HCT116 (cell line): ENCODE results near the gene PF4V1. TPM values are rescaled to one million over a fixed set of nuclear protein-coding genes. Genes with fewer than 3 reads are reported as not detected.

Experiments
- ATAC-seq: fragments of 200-7000 bp; cut with Tn5 transposase; 2 replicates; pipeline ENCODE4 v1.9.1; 2020; ENCODE audit warnings: mild to moderate bottlenecking, moderate library complexity
- BruUV-seq: library from RNA; stranded (reverse); fragments of 400-500 nt; replicated peaks from 2 replicates; lab custom pipeline; 2021; lab: Mats Ljungman, UMichigan
- CTCF ChIA-PET: fragments of 300-600 bp; sonication (Branson Sonifier 250); formaldehyde crosslinking; loops from one replicate; lab custom pipeline; 2021; ENCODE audit warnings: antibody characterized with exemption; lab: Charles Lee
- POLR2A ChIA-PET: fragments of 300-600, 350-600 bp; sonication (Branson Sonifier 250); formaldehyde crosslinking; loops from one replicate; lab custom pipeline; 2021; ENCODE audit warnings: antibody characterized with exemption; lab: Charles Lee
- RAD21 ChIA-PET, 2 experiments: fragments of 300-600 bp; sonication (Branson Sonifier 250); formaldehyde crosslinking; loops; one replicate each; lab custom pipeline; 2023; ENCODE audit warnings: low total read pairs in 2 of 2; ENCODE audit not compliant: uncharacterized antibody in 2 of 2, unreplicated experiment in 2 of 2, low non-redundant PET in 1 of 2; lab: Charles Lee
- DNase-seq: peaks from one replicate; pipeline ENCODE4 v3.0.0-alpha.2; 2010; ENCODE audit warnings: low read depth, low spot score
- H2AFZ ChIP-seq: fragments of 200-600 bp; shearing (Covaris generic), sonication (generic); 2 replicates; pipeline ENCODE4 v1.6.1; 2017; ENCODE audit warnings: low read depth, mixed run types, mixed read lengths, antibody characterized with exemption, low read length; ENCODE audit not compliant: poor library complexity, severe bottlenecking
- H3K27ac ChIP-seq: 2 replicates; pipeline ENCODE4 v1.5.1; 2012; ENCODE audit warnings: low read depth, low read length
- H3K27me3 ChIP-seq: fragments of 200-600 bp; sonication (generic); 2 replicates; pipeline ENCODE4 v1.6.1; 2016; ENCODE audit warnings: mixed run types, low read length, mixed read lengths; ENCODE audit not compliant: insufficient read depth
- H3K36me3 ChIP-seq, 2 experiments: fragments of 200-500 bp in 1 of 2; fragments of 200-600 bp in 1 of 2; sonication (Bioruptor generic) in 1 of 2; sonication (generic) in 1 of 2; 2 replicates each; pipeline versions ENCODE4 v1.5.1 to v1.6.1; 2014 to 2016; ENCODE audit warnings: low read length in 2 of 2, inconsistent platforms in 1 of 2, mixed read lengths in 1 of 2, mixed run types in 1 of 2; ENCODE audit not compliant: insufficient read depth in 2 of 2, control insufficient read depth in 1 of 2
- H3K4me1 ChIP-seq, 2 experiments: fragments of 200-600 bp in 1 of 2; sonication (generic) in 1 of 2; 2 replicates each; pipeline versions ENCODE4 v1.5.1 to v1.6.1; 2012 to 2017; ENCODE audit warnings: low read length in 2 of 2, inconsistent platforms in 1 of 2, mild to moderate bottlenecking in 1 of 2, mixed read lengths in 1 of 2, mixed run types in 1 of 2, moderate library complexity in 1 of 2; ENCODE audit not compliant: insufficient read depth in 2 of 2, control insufficient read depth in 1 of 2
- H3K4me2 ChIP-seq: fragments of 200-600 bp; sonication (generic); 2 replicates; pipeline ENCODE4 v1.6.1; 2017; ENCODE audit warnings: mixed run types, low read length, mixed read lengths
- H3K4me3 ChIP-seq, 2 experiments: fragments of 200-600 bp in 1 of 2; sonication (generic) in 1 of 2; replicated peaks in 1 of 2; 2 replicates each; pipeline ENCODE4 v1.5.1; 2011 to 2016; ENCODE audit warnings: low read length in 2 of 2, control low read depth in 1 of 2, low read depth in 1 of 2, mild to moderate bottlenecking in 1 of 2, mixed read lengths in 1 of 2, mixed run types in 1 of 2
- H3K79me2 ChIP-seq: fragments of 200-600 bp; sonication (generic); 2 replicates; pipeline ENCODE4 v1.6.1; 2017; ENCODE audit warnings: mild to moderate bottlenecking, mixed run types, low read length, moderate library complexity, mixed read lengths; ENCODE audit not compliant: insufficient read depth
- H3K9ac ChIP-seq: fragments of 200-600 bp; sonication (generic); 2 replicates; pipeline ENCODE4 v1.6.1; 2016; ENCODE audit warnings: low read length, mixed read lengths
- H3K9me2 ChIP-seq: fragments of 200-600 bp; sonication (generic), shearing (Covaris generic); 2 replicates; pipeline ENCODE4 v1.6.1; 2017; ENCODE audit warnings: mixed run types, mild to moderate bottlenecking, moderate library complexity; ENCODE audit not compliant: insufficient read depth
- H3K9me3 ChIP-seq, 2 experiments: fragments of 200-500 bp in 1 of 2; fragments of 200-600 bp in 1 of 2; sonication (Bioruptor generic) in 1 of 2; sonication (generic) in 1 of 2; 2 replicates each; pipeline ENCODE4 v1.6.1; 2014 to 2017; ENCODE audit warnings: low read length in 2 of 2, mixed read lengths in 2 of 2, inconsistent platforms in 1 of 2, low read depth in 1 of 2, mild to moderate bottlenecking in 1 of 2, mixed run types in 1 of 2, moderate library complexity in 1 of 2; ENCODE audit not compliant: control insufficient read depth in 1 of 2, insufficient read depth in 1 of 2
- H4K20me1 ChIP-seq: fragments of 200-600 bp; sonication (generic), shearing (Covaris generic); 2 replicates; pipeline ENCODE4 v1.6.1; 2017; ENCODE audit warnings: mixed run types, mild to moderate bottlenecking, moderate library complexity; ENCODE audit not compliant: insufficient read depth
- CEBPB ChIP-seq: IDR thresholded peaks from 2 replicates; pipeline ENCODE4 v1.6.1; 2012; ENCODE audit warnings: low read depth
- ELF1 ChIP-seq: IDR thresholded peaks from 2 replicates; pipeline ENCODE4 v1.6.1; 2012; ENCODE audit warnings: low read depth, borderline replicate concordance
- EZH2phosphoT487 ChIP-seq: fragments of 200-600 bp; IDR thresholded peaks from 2 replicates; pipeline ENCODE4 v1.6.1; 2018; ENCODE audit warnings: antibody characterized with exemption, borderline replicate concordance
- FOSL1 ChIP-seq: IDR thresholded peaks from 2 replicates; pipeline ENCODE4 v1.6.1; 2012; ENCODE audit warnings: low read depth
- RAD21 ChIP-seq: IDR thresholded peaks from 2 replicates; pipeline ENCODE4 v1.6.1; 2012; ENCODE audit warnings: low read depth, mild to moderate bottlenecking
- SIN3A ChIP-seq: IDR thresholded peaks from 2 replicates; pipeline ENCODE4 v1.6.1; 2012; ENCODE audit warnings: low read depth
- SP1 ChIP-seq: IDR thresholded peaks from 2 replicates; pipeline ENCODE4 v1.6.1; 2012; ENCODE audit warnings: low read depth
- SRF ChIP-seq: IDR thresholded peaks from 2 replicates; pipeline ENCODE4 v1.6.1; 2012; ENCODE audit warnings: low read depth
- ZFX ChIP-seq: fragments of 450-650 bp; IDR thresholded peaks from 2 replicates; pipeline ENCODE4 v1.6.1; 2017
- ZNF274 ChIP-seq: fragments of 200-500 bp; sonication (Bioruptor generic); IDR thresholded peaks from 2 replicates; pipeline ENCODE4 v1.6.1; 2014; ENCODE audit warnings: mild to moderate bottlenecking, low read depth, low read length, inconsistent platforms
- intact Hi-C: fragments of 100-400 bp; cut with micrococcal nuclease; formaldehyde crosslinking; loops from 2 replicates; pipeline ENCODE4 v1.10.0; 2022
- total RNA-seq: library from RNA; stranded (reverse); gene quantifications from one replicate; pipeline ENCODE4 v1.2.1, GENCODE V29; 2021; ENCODE audit not compliant: unreplicated experiment
- TF ChIP-seq, protein P1 (sequence below): IDR thresholded peaks from 2 replicates; pipeline ENCODE4 v1.6.1; 2012
- TF ChIP-seq, protein P2 (sequence below): IDR thresholded peaks from 2 replicates; pipeline ENCODE4 v1.6.1; 2012
- TF ChIP-seq, protein P3 (sequence below): IDR thresholded peaks from 2 replicates; pipeline ENCODE4 v1.6.1; 2012; ENCODE audit warnings: low read depth
- TF ChIP-seq, protein P4 (sequence below), 3 experiments: fragments of 200-600 bp in 1 of 3; sonication (generic) in 1 of 3; IDR thresholded peaks in 2 of 3; conservative IDR thresholded peaks in 1 of 3; 2 replicates each; pipeline ENCODE4 v1.5.1; 2012 to 2017; ENCODE audit warnings: low read depth in 2 of 3, low read length in 2 of 3, antibody characterized with exemption in 1 of 3, borderline replicate concordance in 1 of 3, control low read depth in 1 of 3, mild to moderate bottlenecking in 1 of 3, mixed read lengths in 1 of 3, mixed run types in 1 of 3, moderate library complexity in 1 of 3; ENCODE audit not compliant: insufficient read depth in 1 of 3

The PF4V1 gene
- total RNA-seq, 1 experiment from 2014 or later, result not detected

DNA sequence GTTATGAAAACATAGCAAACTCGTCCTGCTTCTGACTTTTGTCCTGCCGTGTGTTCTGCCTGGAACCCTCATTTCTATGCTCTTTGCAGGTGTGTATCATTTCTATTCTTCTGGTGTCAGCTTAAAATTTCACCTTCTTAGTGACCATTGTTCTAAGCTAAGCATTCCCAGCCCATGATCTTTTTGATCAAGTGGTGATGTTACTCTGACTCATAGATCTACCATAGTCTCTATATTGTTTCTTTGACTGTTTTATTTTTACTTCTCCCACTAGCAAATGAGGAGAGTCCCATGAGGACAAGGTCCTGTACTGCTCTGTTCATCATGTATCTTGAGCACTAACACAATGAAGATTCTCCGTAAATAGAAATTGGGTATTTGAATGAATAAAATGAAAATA is 30.7 kb upstream of the PF4V1 start:
- Histone ChIP-seq H3K4me1 (peaks cover 0 to 6% of the 10 kb centered on the region in 2 experiments; a peak in 2 of 4 replicates), H3K9ac (no peak overlapping the region)
- peak; percentile 23 for DNase-seq

DNA sequence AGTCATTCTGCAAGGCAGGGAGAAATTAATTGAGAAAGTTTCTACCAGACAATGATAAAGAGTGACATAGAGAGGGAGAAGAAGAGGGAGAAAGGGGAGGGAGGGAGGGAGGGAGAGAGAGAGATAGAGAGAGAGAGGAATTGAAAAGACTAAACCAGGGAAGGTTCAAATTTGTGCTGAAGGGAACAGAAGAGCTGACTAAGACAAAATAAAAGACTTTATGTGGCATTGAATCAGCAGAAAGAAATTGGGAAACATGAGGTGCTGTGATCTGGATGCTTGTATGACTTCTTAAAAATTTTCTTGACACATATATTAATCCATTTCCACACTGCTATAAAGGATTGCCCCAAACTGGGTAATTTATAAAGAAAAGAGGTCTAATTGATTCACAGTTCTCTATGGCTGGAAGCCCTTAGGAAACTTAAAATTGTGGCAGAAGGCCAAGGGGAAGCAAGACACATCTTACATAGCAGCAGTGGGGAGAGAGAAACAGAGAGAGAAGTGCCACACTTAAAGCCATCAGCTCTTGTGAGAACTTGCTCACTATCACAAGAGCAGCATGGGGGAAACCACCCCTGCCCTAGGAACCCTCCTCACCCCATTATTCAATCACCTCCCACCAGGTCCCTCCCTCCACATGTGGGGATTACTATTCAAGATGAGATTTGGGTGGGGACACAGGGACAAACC is 30.1 kb upstream of the PF4V1 start:
- ChIA-PET POLR2A (no interaction called here), RAD21 (no interaction called here), CTCF (no interaction called here)
- DNase-seq (no peak), ATAC-seq (no peak)
- BruUV-seq, result no TSS peak
- no peaks in the 10 kb centered on the region for H4K20me1 ChIP-seq
- no peak overlapping the region for H3K4me2 ChIP-seq
- H3K27me3 ChIP-seq, result no peaks in the 10 kb centered on the region
- TF ChIP-seq SRF, result no peak
- TF ChIP-seq ZNF274, result no peak
- no peak for TF ChIP-seq CEBPB
- TF ChIP-seq, protein P1, sequence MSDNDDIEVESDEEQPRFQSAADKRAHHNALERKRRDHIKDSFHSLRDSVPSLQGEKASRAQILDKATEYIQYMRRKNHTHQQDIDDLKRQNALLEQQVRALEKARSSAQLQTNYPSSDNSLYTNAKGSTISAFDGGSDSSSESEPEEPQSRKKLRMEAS, result no peak
- no peak for TF ChIP-seq SIN3A
- no peak for TF ChIP-seq RAD21
- TF ChIP-seq, protein P2, sequence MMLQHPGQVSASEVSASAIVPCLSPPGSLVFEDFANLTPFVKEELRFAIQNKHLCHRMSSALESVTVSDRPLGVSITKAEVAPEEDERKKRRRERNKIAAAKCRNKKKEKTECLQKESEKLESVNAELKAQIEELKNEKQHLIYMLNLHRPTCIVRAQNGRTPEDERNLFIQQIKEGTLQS, result no peak
- no peak for TF ChIP-seq EZH2phosphoT487
- TF ChIP-seq, protein P3, sequence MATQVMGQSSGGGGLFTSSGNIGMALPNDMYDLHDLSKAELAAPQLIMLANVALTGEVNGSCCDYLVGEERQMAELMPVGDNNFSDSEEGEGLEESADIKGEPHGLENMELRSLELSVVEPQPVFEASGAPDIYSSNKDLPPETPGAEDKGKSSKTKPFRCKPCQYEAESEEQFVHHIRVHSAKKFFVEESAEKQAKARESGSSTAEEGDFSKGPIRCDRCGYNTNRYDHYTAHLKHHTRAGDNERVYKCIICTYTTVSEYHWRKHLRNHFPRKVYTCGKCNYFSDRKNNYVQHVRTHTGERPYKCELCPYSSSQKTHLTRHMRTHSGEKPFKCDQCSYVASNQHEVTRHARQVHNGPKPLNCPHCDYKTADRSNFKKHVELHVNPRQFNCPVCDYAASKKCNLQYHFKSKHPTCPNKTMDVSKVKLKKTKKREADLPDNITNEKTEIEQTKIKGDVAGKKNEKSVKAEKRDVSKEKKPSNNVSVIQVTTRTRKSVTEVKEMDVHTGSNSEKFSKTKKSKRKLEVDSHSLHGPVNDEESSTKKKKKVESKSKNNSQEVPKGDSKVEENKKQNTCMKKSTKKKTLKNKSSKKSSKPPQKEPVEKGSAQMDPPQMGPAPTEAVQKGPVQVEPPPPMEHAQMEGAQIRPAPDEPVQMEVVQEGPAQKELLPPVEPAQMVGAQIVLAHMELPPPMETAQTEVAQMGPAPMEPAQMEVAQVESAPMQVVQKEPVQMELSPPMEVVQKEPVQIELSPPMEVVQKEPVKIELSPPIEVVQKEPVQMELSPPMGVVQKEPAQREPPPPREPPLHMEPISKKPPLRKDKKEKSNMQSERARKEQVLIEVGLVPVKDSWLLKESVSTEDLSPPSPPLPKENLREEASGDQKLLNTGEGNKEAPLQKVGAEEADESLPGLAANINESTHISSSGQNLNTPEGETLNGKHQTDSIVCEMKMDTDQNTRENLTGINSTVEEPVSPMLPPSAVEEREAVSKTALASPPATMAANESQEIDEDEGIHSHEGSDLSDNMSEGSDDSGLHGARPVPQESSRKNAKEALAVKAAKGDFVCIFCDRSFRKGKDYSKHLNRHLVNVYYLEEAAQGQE, result no peak
- no peak for TF ChIP-seq ZFX
- TF ChIP-seq, protein P4, sequence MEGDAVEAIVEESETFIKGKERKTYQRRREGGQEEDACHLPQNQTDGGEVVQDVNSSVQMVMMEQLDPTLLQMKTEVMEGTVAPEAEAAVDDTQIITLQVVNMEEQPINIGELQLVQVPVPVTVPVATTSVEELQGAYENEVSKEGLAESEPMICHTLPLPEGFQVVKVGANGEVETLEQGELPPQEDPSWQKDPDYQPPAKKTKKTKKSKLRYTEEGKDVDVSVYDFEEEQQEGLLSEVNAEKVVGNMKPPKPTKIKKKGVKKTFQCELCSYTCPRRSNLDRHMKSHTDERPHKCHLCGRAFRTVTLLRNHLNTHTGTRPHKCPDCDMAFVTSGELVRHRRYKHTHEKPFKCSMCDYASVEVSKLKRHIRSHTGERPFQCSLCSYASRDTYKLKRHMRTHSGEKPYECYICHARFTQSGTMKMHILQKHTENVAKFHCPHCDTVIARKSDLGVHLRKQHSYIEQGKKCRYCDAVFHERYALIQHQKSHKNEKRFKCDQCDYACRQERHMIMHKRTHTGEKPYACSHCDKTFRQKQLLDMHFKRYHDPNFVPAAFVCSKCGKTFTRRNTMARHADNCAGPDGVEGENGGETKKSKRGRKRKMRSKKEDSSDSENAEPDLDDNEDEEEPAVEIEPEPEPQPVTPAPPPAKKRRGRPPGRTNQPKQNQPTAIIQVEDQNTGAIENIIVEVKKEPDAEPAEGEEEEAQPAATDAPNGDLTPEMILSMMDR (IDR thresholded peaks at IDR 0.05 in 2 of 3, conservative IDR thresholded peaks at IDR 0.05 in 1 of 3; ENCODE audit: borderline replicate concordance in 1 of 3, insufficient read depth in 1 of 3, low read depth in 2 of 3, low read length in 2 of 3), result no peak
- TF ChIP-seq ELF1, result no peak
- intact Hi-C loops, result no loop called here
- H3K9me2 ChIP-seq, result no peaks in the 10 kb centered on the region
- no peak overlapping the region for H3K27ac ChIP-seq
- no peak overlapping the region for H3K4me3 ChIP-seq
- no peaks in the 10 kb centered on the region for H3K9me3 ChIP-seq
- H3K36me3 ChIP-seq, result no peaks in the 10 kb centered on the region
- H3K79me2 ChIP-seq, result no peaks in the 10 kb centered on the region
- no peak overlapping the region for H2AFZ ChIP-seq
- no peak overlapping the region for H3K9ac ChIP-seq
- peaks cover 0 to 6% of the 10 kb centered on the region in 2 experiments; a peak in 2 of 4 replicates for H3K4me1 ChIP-seq

More for the DNA sequence above, 30.7 kb upstream of the PF4V1 start:
- Histone ChIP-seq H3K27ac (no peak overlapping the region), H2AFZ (no peak overlapping the region), H3K36me3 (no peaks in the 10 kb centered on the region), H3K4me2 (no peak overlapping the region), H3K9me2 (no peaks in the 10 kb centered on the region), H4K20me1 (no peaks in the 10 kb centered on the region), H3K4me3 (no peak overlapping the region), H3K79me2 (no peaks in the 10 kb centered on the region), H3K9me3 (no peaks in the 10 kb centered on the region), H3K27me3 (no peaks in the 10 kb centered on the region)
- POLR2A ChIA-PET, result no interaction called here
- TF ChIP-seq FOSL1 (peak; percentile 57), RAD21 (no peak), SP1 (0 out of 2 replicates have a peak, but pooled peaks have one; percentile 6)
- TF ChIP-seq, protein P1, result no peak
- BruUV-seq, result no TSS peak
- RAD21 ChIA-PET, result no interaction called here
- intact Hi-C loops, result no loop called here
- ATAC-seq, result peak; percentile 47
- CTCF ChIA-PET, result no interaction called here
